HepG2 (cell line): Measurements from ENCODE around the gene AS3MT. TPM values are rescaled to one million over a fixed set of nuclear protein-coding genes. Genes with fewer than 3 reads are reported as not detected.
A peak's percentile ranks its signal among the peaks of the same experiment; 100 is the strongest.

Experiments used
- ATAC-seq: fragments of 200-7000 bp; cut with Tn5 transposase; 3 replicates; pipeline ENCODE4 v1.9.1; 2020; ENCODE audit warnings: mild to moderate bottlenecking, moderate library complexity
- BruUV-seq: library from RNA; stranded (reverse); fragments of 400-500 nt; replicated peaks from 2 replicates; lab custom pipeline; 2021; lab: Mats Ljungman, UMichigan
- CTCF ChIA-PET: fragments of 300-600 bp; formaldehyde crosslinking; extraction: SDS; loops from one replicate; lab custom pipeline; 2021; ENCODE audit warnings: low total read pairs, inconsistent platforms, low intra/inter-chr PET ratio; lab: Yijun Ruan, JAX
- POLR2A ChIA-PET: fragments of 350-600 bp; sonication (Branson Sonifier 250); formaldehyde crosslinking; loops from one replicate; lab custom pipeline; 2020; ENCODE audit warnings: antibody characterized with exemption, inconsistent platforms; lab: Yijun Ruan, JAX
- DNase-seq: peaks from one replicate; pipeline ENCODE4 v3.0.0-alpha.2; 2015; ENCODE audit warnings: low spot score
- FAIRE-seq: peaks from 3 replicates; lab custom pipeline; 2011; peaks lifted over from hg19 to GRCh38; lab: Jason Lieb, UNC
- H2AFZ ChIP-seq: one replicate; pipeline ENCODE4 v1.6.1; 2011; ENCODE audit warnings: low read length, inconsistent platforms
- H3K27ac ChIP-seq: fragments of 300-600 bp; 3 replicates; pipeline ENCODE4 v1.8.0; 2011; ENCODE audit warnings: mixed run types, mild to moderate bottlenecking, mixed read lengths, low read length, inconsistent platforms; ENCODE audit not compliant: insufficient read depth; ENCODE audit errors: extremely low read length
- H3K27me3 ChIP-seq, 2 experiments: fragments of 200-600 bp in 1 of 2; 2 replicates in 1 of 2; 3 replicates in 1 of 2; pipeline versions ENCODE4 v1.6.0 to v1.8.0; 2011; ENCODE audit warnings: low read length in 2 of 2, mild to moderate bottlenecking in 2 of 2, moderate library complexity in 2 of 2, inconsistent platforms in 1 of 2; ENCODE audit not compliant: insufficient read depth in 2 of 2, control insufficient read depth in 1 of 2
- H3K36me3 ChIP-seq, 2 experiments: fragments of 200-600 bp in 1 of 2; replicated peaks in 1 of 2; 2 replicates in 1 of 2; 3 replicates in 1 of 2; pipeline versions ENCODE4 v1.5.1 to v1.8.0; 2011; ENCODE audit warnings: low read length in 2 of 2, inconsistent platforms in 1 of 2; ENCODE audit not compliant: insufficient read depth in 2 of 2, control insufficient read depth in 1 of 2
- H3K4me1 ChIP-seq: 2 replicates; pipeline ENCODE4 v1.5.1; 2012; ENCODE audit warnings: low read length, inconsistent platforms; ENCODE audit not compliant: insufficient read depth
- H3K4me2 ChIP-seq: 2 replicates; pipeline ENCODE4 v1.6.0; 2011; ENCODE audit warnings: low read depth, low read length, inconsistent platforms
- H3K4me3 ChIP-seq, 3 experiments: fragments of 200-600 bp in 1 of 3; sonication (generic), shearing (Covaris generic) in 1 of 3; replicated peaks in 1 of 3; 2 replicates each; pipeline ENCODE4 v1.5.1; 2011 to 2016; ENCODE audit warnings: low read length in 3 of 3, inconsistent platforms in 2 of 3, low read depth in 2 of 3, mild to moderate bottlenecking in 2 of 3, control low read depth in 1 of 3, mixed read lengths in 1 of 3; ENCODE audit not compliant: insufficient read depth in 1 of 3
- H3K79me2 ChIP-seq: one replicate; pipeline ENCODE4 v1.6.1; 2011; ENCODE audit warnings: low read length, inconsistent platforms; ENCODE audit not compliant: insufficient read depth
- H3K9ac ChIP-seq: 2 replicates; pipeline ENCODE4 v1.6.0; 2011; ENCODE audit warnings: mild to moderate bottlenecking, low read depth, low read length, inconsistent platforms; ENCODE audit not compliant: insufficient read depth
- H3K9me3 ChIP-seq: 2 replicates; pipeline ENCODE4 v1.5.1; 2012; ENCODE audit warnings: mild to moderate bottlenecking, low read length
- H4K20me1 ChIP-seq: 2 replicates; pipeline ENCODE4 v1.6.0; 2011; ENCODE audit warnings: inconsistent platforms, mild to moderate bottlenecking, low read length, moderate library complexity; ENCODE audit not compliant: insufficient read depth
- BATF2 ChIP-seq: sonication (generic); formaldehyde crosslinking; IDR thresholded peaks from 2 replicates; pipeline ENCODE4 v1.8.0; 2022; ENCODE audit warnings: mild to moderate bottlenecking, missing genetic modification reagents, moderate library complexity
- EEA1 ChIP-seq: sonication (generic); formaldehyde crosslinking; IDR thresholded peaks from 2 replicates; pipeline ENCODE4 v1.5.1; 2020; ENCODE audit warnings: mild to moderate bottlenecking, missing genetic modification reagents, borderline replicate concordance
- EZH2 ChIP-seq: conservative IDR thresholded peaks from 2 replicates; pipeline ENCODE4 v1.6.1; 2012; ENCODE audit warnings: mild to moderate bottlenecking, low read depth, low read length, moderate library complexity
- HES4 ChIP-seq: sonication (generic); formaldehyde crosslinking; IDR thresholded peaks from 2 replicates; pipeline ENCODE4 v1.9.0; 2021; ENCODE audit warnings: mild to moderate bottlenecking, missing genetic modification reagents, borderline replicate concordance
- PBX2 ChIP-seq: IDR thresholded peaks from 2 replicates; pipeline ENCODE4 v1.6.1; 2016; ENCODE audit warnings: control low read depth
- POGZ ChIP-seq: sonication (generic); formaldehyde crosslinking; IDR thresholded peaks from 2 replicates; pipeline ENCODE4 v1.4.0; 2020; ENCODE audit warnings: mild to moderate bottlenecking, missing genetic modification reagents
- PTBP1 ChIP-seq: fragments of 200-400 bp; formaldehyde crosslinking; IDR thresholded peaks from 2 replicates; pipeline ENCODE4 v1.6.1; 2018; ENCODE audit warnings: low read length, low read depth; ENCODE audit not compliant: poor library complexity, severe bottlenecking
- SP1 ChIP-seq, 2 experiments: fragments of 450-650 bp in 1 of 2; sonication (generic) in 1 of 2; formaldehyde crosslinking in 1 of 2; IDR thresholded peaks; 2 replicates each; pipeline versions ENCODE4 v1.4.0 to v1.6.1; 2016 to 2020; ENCODE audit warnings: missing genetic modification reagents in 1 of 2
- STAT5B ChIP-seq: sonication (generic); formaldehyde crosslinking; IDR thresholded peaks from 2 replicates; pipeline ENCODE4 v1.4.0; 2020; ENCODE audit warnings: missing genetic modification reagents
- TFAP4 ChIP-seq: sonication (generic); IDR thresholded peaks from 2 replicates; pipeline ENCODE4 v1.6.1; 2016; ENCODE audit warnings: low read depth, borderline replicate concordance
- TFE3 ChIP-seq: IDR thresholded peaks from 2 replicates; pipeline ENCODE4 v1.6.1; 2016
- WIZ ChIP-seq: sonication (generic); formaldehyde crosslinking; IDR thresholded peaks from 2 replicates; pipeline ENCODE4 v1.5.1; 2020; ENCODE audit warnings: mild to moderate bottlenecking, missing genetic modification reagents
- ZBTB21 ChIP-seq: sonication (generic); formaldehyde crosslinking; IDR thresholded peaks from 2 replicates; pipeline ENCODE4 v1.4.0; 2020; ENCODE audit warnings: missing genetic modification reagents
- ZEB1 ChIP-seq: IDR thresholded peaks from 2 replicates; pipeline ENCODE4 v1.6.1; 2012; ENCODE audit warnings: mild to moderate bottlenecking, low read depth, inconsistent platforms; ENCODE audit not compliant: insufficient replicate concordance
- ZIK1 ChIP-seq: sonication (generic); formaldehyde crosslinking; IDR thresholded peaks from 2 replicates; pipeline ENCODE4 v1.5.0; 2020; ENCODE audit warnings: mild to moderate bottlenecking, low read depth, missing genetic modification reagents, borderline replicate concordance
- ZNF101 ChIP-seq: sonication (generic); formaldehyde crosslinking; IDR thresholded peaks from 2 replicates; pipeline ENCODE4 v1.4.0; 2020; ENCODE audit warnings: mild to moderate bottlenecking, low read depth, missing genetic modification reagents, borderline replicate concordance
- ZNF230 ChIP-seq: sonication (generic); formaldehyde crosslinking; IDR thresholded peaks from 2 replicates; pipeline ENCODE4 v1.4.0; 2020; ENCODE audit warnings: mild to moderate bottlenecking, missing genetic modification reagents
- ZNF232 ChIP-seq: sonication (generic); formaldehyde crosslinking; IDR thresholded peaks from 2 replicates; pipeline ENCODE4 v1.4.0; 2020; ENCODE audit warnings: missing genetic modification reagents, borderline replicate concordance
- ZNF235 ChIP-seq: sonication (generic); formaldehyde crosslinking; IDR thresholded peaks from 2 replicates; pipeline ENCODE4 v1.8.1; 2023; ENCODE audit warnings: mild to moderate bottlenecking, missing genetic modification reagents, borderline replicate concordance
- ZNF431 ChIP-seq: sonication (generic); formaldehyde crosslinking; IDR thresholded peaks from 2 replicates; pipeline ENCODE4 v1.9.0; 2022; ENCODE audit warnings: missing genetic modification reagents, low read depth, mild to moderate bottlenecking, borderline replicate concordance
- ZNF598 ChIP-seq: sonication (generic); formaldehyde crosslinking; IDR thresholded peaks from 2 replicates; pipeline ENCODE4 v1.5.1; 2020; ENCODE audit warnings: mild to moderate bottlenecking, missing genetic modification reagents, borderline replicate concordance
- ZNF761 ChIP-seq: sonication (generic); formaldehyde crosslinking; conservative IDR thresholded peaks from 2 replicates; pipeline ENCODE4 v1.4.0; 2020; ENCODE audit warnings: mild to moderate bottlenecking, missing genetic modification reagents
- WGBS: methylation state at CpG from one replicate; pipeline ENCODE4 v1.1.6; 2017; ENCODE audit warnings: low lambda C conversion rate; 5-methylcytosine and 5-hydroxymethylcytosine counted together
- in situ Hi-C: cut with HindIII; loops from 2 replicates; pipeline ENCODE4 v1.10.0; 2017; ENCODE audit warnings: low pct_unique_long_range_greater_than_20kb; ENCODE audit not compliant: extremely low pct_ligation_motif_present
- intact Hi-C: fragments of 100-400 bp; cut with micrococcal nuclease; formaldehyde crosslinking; loops from one replicate; pipeline ENCODE4 v1.10.0; 2022; ENCODE audit not compliant: unreplicated experiment
- polyA plus RNA-seq, 8 experiments: library from polyadenylated mRNA; depleted of rRNA in 3 of 8; stranded (reverse) in 7 of 8; unstranded in 1 of 8; fragments of >200 nt; fragmentation: Illumina TruSeq in 4 of 8; extraction: Trizol in 4 of 8; gene quantifications; 2 replicates each; pipeline versions ENCODE4 v1.2.1 to v1.2.3, GENCODE V29; 2011 to 2016; ENCODE audit warnings: low read depth in 4 of 8, missing spikeins in 1 of 8, mixed read lengths in 1 of 8; ENCODE audit not compliant: insufficient read depth in 1 of 8
- total RNA-seq, 5 experiments: library from RNA; depleted of rRNA; stranded (reverse); fragments of >200 nt; fragmentation: Illumina TruSeq; extraction: Trizol; gene quantifications; 2 replicates each; pipeline ENCODE4 v1.2.3, GENCODE V29; 2016; ENCODE audit warnings: low read depth in 1 of 5

The AS3MT gene
- total and polyA plus RNA-seq, 2 of the 13 experiments (the other 11 are each of a cell fraction or from before 2014, with no cell fraction given) = 8.7 to 17.4 TPM

GRCh38 chr10:102870221-102870620 is 951 bp downstream of the AS3MT start:
- 88% methylated on average over 10 of the region's 10 CpGs for WGBS
- ChIA-PET CTCF (no interaction called here), POLR2A (interaction anchor here (1.2 to 1.6 kb wide), 4 partner anchors 9 to 24 kb away, joined by 4 to 7 read pairs (median 6); no protein-coding TSS in a partner anchor)
- H4K20me1 ChIP-seq = no peaks in the 10 kb centered on the region
- no peak for DNase-seq
- FAIRE-seq = no peak
- H3K27ac ChIP-seq = peak overlapping the region; percentile 86
- no peaks in the 10 kb centered on the region for H3K27me3 ChIP-seq
- in situ Hi-C loops (no loop called here), intact Hi-C loops (no loop called here)
- 0 out of 5 replicates have a peak, but pooled peaks cover 0 to 4% of the 10 kb centered on the region in 2 experiments for H3K36me3 ChIP-seq
- peak; percentile 12 for ATAC-seq
- no peaks in the 10 kb centered on the region for H3K79me2 ChIP-seq
- H3K4me2 ChIP-seq = peak overlapping the region; percentile 87
- BruUV-seq = no TSS peak
- H2AFZ ChIP-seq = no peak overlapping the region
- peak overlapping the region; percentile 54 to 81 (median 71) for H3K4me3 ChIP-seq
- H3K9me3 ChIP-seq = no peaks in the 10 kb centered on the region
- H3K4me1 ChIP-seq = peaks cover 20% of the 10 kb centered on the region
- H3K9ac ChIP-seq = peak overlapping the region; percentile 76
- no peak for TF ChIP-seq EEA1 (CRISPR knock-in tag)
- TF ChIP-seq ZNF431 (CRISPR knock-in tag) = no peak
- TF ChIP-seq TFE3 (CRISPR knock-in tag) = no peak
- no peak for TF ChIP-seq ZBTB21 (CRISPR knock-in tag)
- TF ChIP-seq STAT5B (CRISPR knock-in tag) = no peak
- TF ChIP-seq ZNF761 (CRISPR knock-in tag) = no peak
- no peak for TF ChIP-seq ZNF101 (CRISPR knock-in tag)
- no peak for TF ChIP-seq ZEB1
- TF ChIP-seq EZH2 = no peak
- TF ChIP-seq HES4 (CRISPR knock-in tag) = no peak
- TF ChIP-seq PTBP1 = no peak
- 0 out of 2 replicates have a peak, but pooled peaks have one; percentile 12 for TF ChIP-seq ZNF598 (CRISPR knock-in tag)
- TF ChIP-seq ZNF235 = 0 out of 2 replicates have a peak, but pooled peaks have one; percentile 14
- TF ChIP-seq WIZ (CRISPR knock-in tag) = no peak
- TF ChIP-seq BATF2 (CRISPR knock-in tag) = no peak
- no peak for TF ChIP-seq TFAP4
- no peak for TF ChIP-seq ZNF232 (CRISPR knock-in tag)
- no peak for TF ChIP-seq ZIK1
- TF ChIP-seq SP1 (IDR thresholded peaks at IDR 0.05) = no peak
- no peak for TF ChIP-seq SP1 (CRISPR knock-in tag; IDR thresholded peaks at IDR 0.05)
- TF ChIP-seq PBX2 = no peak
- no peak for TF ChIP-seq POGZ (CRISPR knock-in tag)
- no peak for TF ChIP-seq ZNF230 (CRISPR knock-in tag)
